ENCODE data around the gene PDE3A.

Gene PDE3A

DNA sequence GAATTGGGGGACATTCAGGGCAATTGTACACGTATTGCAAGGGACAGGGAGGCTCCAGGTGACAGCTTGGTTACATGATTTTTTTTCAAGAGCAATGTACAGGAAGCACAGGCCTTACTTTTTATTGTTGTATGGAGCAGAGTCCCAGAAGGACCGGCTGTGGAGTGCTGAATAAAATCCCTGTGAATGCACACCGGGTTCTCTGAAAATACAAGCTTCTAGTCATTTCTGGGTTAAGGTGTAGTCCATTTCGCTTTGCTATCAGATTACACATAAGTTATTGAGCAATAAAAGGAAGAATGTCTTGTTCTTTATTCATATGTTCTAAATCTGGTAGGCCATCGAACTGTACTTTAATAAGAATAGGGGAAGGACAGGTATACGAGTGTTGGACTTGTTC lies 52.2 kb downstream of the PDE3A start:
- Histone ChIP-seq H3K4me3 (no peak overlapping the region), H3K27ac (peak overlapping the region in 1 of 2 donors; percentile 15)
- TF ChIP-seq, protein P1, sequence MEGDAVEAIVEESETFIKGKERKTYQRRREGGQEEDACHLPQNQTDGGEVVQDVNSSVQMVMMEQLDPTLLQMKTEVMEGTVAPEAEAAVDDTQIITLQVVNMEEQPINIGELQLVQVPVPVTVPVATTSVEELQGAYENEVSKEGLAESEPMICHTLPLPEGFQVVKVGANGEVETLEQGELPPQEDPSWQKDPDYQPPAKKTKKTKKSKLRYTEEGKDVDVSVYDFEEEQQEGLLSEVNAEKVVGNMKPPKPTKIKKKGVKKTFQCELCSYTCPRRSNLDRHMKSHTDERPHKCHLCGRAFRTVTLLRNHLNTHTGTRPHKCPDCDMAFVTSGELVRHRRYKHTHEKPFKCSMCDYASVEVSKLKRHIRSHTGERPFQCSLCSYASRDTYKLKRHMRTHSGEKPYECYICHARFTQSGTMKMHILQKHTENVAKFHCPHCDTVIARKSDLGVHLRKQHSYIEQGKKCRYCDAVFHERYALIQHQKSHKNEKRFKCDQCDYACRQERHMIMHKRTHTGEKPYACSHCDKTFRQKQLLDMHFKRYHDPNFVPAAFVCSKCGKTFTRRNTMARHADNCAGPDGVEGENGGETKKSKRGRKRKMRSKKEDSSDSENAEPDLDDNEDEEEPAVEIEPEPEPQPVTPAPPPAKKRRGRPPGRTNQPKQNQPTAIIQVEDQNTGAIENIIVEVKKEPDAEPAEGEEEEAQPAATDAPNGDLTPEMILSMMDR (IDR thresholded peaks at IDR 0.05) = no peak
- no peak for DNase-seq (ENCODE audit: low spot score)

DNA sequence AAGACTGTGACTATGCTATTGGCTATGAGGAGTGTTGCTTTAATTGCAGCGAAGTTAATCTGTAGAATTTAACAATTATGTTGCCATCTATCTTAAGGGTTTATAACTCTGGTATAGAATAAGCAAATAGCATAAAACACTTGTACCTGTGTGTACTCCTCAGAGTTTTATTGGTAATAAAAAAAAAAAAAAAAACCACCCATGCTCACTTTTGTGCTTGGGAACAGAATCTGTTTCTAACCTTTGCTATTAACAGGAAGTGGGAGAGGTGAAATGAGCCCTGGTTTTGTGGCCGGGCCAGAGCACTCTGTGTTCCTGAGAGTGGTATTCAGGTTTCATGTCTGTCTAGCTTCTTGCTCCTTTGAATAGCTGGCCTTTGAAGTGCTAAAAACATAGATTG lies 53.1 kb downstream of the PDE3A start:
- TF ChIP-seq, protein P1 (IDR thresholded peaks at IDR 0.05) = no peak
- Histone ChIP-seq H3K27ac (no peak overlapping the region), H3K4me3 (no peak overlapping the region)
- no peak for DNase-seq (ENCODE audit: low spot score)

DNA sequence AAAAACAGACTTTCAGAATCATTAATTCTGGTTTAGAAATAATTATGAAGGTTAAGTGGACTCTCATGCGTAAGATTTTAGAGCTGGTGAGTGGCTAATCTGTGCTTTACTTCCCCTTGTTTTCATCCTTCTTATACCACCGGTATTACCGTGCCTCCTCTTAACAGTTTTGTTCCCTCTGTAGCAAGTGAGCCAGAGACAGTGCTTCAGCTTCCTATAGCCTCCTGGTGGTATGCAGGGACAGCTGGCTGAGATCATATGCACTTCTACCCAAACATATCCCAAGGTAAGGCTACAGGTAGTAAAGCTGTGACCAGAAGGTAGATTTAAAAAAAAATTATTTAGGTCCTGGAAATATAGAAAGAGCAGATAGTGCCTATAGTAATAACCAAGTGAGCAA lies 55.2 kb downstream of the PDE3A start:
- no peak overlapping the region for H3K4me3 ChIP-seq
- no peak for DNase-seq (ENCODE audit: low spot score)
- H3K27ac ChIP-seq = no peak overlapping the region
- TF ChIP-seq, protein P1 (IDR thresholded peaks at IDR 0.05) = no peak

DNA sequence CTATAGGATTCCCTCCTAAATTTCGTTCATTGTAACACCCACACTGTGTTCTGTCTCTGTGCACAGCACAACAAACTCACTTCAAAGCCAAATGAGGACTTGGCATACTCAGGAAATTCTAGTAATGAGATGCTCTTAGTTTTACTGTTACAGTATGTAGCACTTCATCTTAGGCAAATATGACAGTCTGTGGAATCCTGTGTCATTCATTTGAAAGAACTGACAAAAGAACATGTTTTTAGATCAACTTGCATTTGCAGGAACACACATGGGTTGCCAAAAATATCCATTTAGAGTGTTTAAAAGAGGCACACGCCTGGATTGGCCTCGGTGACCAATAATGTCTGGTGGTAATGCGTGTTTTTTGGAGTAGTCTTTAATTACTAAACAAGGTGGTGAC lies 56.5 kb downstream of the PDE3A start:
- DNase-seq (ENCODE audit: low spot score) = no peak
- TF ChIP-seq, protein P1 (IDR thresholded peaks at IDR 0.05) = no peak
- Histone ChIP-seq H3K4me3 (no peak overlapping the region), H3K27ac (peak overlapping the region in 1 of 2 donors; percentile 45)

DNA sequence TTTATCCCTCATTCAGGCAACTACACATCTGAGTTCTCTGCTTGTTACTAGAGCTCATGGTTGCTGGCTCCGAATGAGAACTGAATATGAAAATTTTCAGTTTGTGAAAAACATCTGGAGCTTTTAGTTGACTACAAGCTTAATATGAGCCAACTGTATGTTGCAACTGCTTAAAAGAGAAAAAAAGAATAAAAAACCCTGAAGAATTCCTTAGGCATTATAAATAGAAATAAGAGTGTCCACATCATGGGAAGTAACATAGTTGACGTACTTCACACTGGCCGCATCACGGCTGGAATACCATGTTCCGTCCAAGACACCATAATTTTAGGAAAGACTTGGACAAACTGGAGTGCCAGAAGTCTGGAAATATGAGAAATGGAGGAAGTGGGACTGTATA lies 57.9 kb downstream of the PDE3A start:
- peak; percentile 84 for DNase-seq (ENCODE audit: low spot score)
- TF ChIP-seq, protein P1 (IDR thresholded peaks at IDR 0.05) = no peak
- no peak overlapping the region for H3K4me3 ChIP-seq
- peak overlapping the region; percentile 42 to 79 for H3K27ac ChIP-seq

DNA sequence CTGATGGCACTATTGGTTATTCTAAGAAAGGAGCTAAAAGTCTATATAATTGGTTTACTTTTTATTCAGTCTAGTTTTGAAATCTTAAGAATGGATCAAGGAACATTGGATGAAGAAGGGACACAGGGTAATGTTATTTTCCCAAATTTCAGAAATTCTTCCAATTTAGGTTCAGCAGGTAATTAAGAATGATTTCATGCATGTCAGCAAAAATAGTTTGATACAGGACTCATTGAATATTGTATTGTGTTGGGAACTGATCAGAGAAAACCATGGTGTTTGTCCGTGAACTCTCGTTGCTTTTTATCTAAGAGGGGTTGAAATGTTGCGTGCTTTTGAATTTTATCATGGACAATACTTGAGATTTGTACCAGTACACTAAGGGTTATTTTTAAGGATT lies 58.6 kb downstream of the PDE3A start:
- TF ChIP-seq, protein P1 (IDR thresholded peaks at IDR 0.05) = no peak
- Histone ChIP-seq H3K4me3 (no peak overlapping the region), H3K27ac (peak overlapping the region; percentile 22 to 79)
- DNase-seq (ENCODE audit: low spot score) = no peak

DNA sequence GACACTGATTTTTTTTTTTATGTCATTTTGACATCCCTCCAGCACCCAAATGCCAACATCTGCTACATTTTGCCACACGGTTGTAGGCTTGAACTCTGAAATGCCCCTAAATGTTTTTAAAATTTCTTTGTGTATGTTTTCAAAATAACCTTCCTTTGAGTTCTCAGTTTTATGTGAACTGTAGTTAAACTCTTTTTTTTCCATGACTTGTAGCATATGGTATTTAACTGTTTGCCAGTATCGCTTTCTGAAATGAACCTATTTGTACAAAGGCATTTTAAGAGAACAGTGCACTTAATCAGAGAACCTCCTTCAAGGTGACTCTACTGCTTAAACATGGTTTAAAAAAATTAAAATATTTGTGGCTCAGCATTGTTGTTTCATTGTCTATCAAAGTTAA lies 61.5 kb downstream of the PDE3A start:
- TF ChIP-seq, protein P1 (IDR thresholded peaks at IDR 0.05) = no peak
- DNase-seq (ENCODE audit: low spot score) = no peak
- Histone ChIP-seq H3K4me3 (no peak overlapping the region), H3K27ac (peak overlapping the region in 1 of 2 donors; percentile 32)

Measured in coronary artery (tissue), 2 donors.